Liver (tissue), 3 donors: ENCODE data around the gene ITCH.

Source experiments
- CTCF ChIP-seq: fragments of 150-350 bp; IDR thresholded peaks from 2 replicates; pipeline ENCODE4 v1.5.1; 2017; ENCODE audit warnings: improper control_type of control experiment, low read depth, low read length; ENCODE audit not compliant: missing input control
- HNF4A ChIP-seq, 2 donors: conservative IDR thresholded peaks; 2 replicates each; pipeline ENCODE4 v1.6.1; 2016; ENCODE audit warnings: antibody characterized with exemption in 2 of 2, mild to moderate bottlenecking in 2 of 2
- RXRA ChIP-seq, 2 donors: IDR thresholded peaks; 2 replicates each; pipeline ENCODE4 v1.6.1; 2017 to 2018; ENCODE audit warnings: antibody characterized with exemption in 2 of 2, mild to moderate bottlenecking in 1 of 2
- donor health status: healthy.
- donor health status: healthy.

GRCh38 chr20:34316196-34316814, 46.8 kb upstream of the ITCH start:
- no peak for TF ChIP-seq HNF4A (conservative IDR thresholded peaks at IDR 0.05)
- no peak for TF ChIP-seq CTCF
- TF ChIP-seq RXRA (IDR thresholded peaks at IDR 0.05) = no peak
